HG03457 (cell line): ENCODE measurements around the gene LRP6.
"Not testable (repeated sequence)": the region's sequence is repeated elsewhere in the genome, so short reads cannot be mapped to it uniquely, and the experiment has no call there.

Experiments used
- ATAC-seq: cut with Tn5 transposase; IDR thresholded peaks from one replicate; pipeline ENCODE4 v1.9.1; 2021; ENCODE audit warnings: moderate number of reproducible peaks; ENCODE audit not compliant: unreplicated experiment

LRP6 gene

DNA sequence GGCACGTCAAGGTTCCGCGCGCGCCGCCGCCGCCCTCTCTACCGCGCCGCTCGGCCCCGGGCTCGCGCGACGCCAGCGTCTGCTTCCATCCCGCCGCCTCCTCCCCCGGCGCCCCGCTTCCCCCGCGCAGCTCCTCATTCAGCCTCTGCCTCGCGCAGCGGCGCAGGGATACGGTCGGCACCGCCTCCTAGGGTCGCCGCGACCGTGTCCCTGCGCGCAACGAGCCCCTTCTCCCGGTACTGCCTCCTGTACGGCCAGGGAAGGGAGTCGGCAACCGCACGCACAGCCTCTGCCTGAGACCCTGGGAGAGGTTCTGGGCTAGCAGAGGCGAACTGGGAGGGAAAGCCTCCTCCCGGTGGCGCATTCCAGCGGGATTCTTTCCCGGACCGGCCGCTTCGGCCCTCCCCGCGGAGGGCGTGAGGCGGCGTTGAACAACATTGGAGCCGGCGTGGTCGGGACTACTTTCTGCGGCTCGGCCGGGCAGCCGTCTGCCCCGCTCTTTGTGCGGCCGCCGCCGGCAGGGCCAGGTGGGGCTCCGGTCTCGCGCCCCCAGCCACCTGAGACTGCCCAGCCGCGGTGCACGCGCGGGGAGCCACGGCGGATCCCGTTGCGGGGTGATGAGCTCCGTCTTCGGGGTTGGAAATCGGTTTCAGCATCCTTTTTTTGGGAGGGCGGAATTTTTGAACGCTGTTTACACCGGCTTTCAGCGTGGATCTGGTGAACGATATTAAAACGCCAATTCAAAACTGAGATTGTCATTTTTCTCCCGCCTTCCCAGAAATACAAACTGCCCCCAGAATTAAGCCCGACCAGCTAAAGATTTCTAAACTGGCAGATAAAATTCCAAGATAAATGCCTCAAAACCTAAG is at the start of gene LRP6:
LRP6 (minus strand) TSS at position 172 of the 869 bp plus-strand sequence. CDS start 309 bp downstream, outside the sequence.
- ATAC-seq, result peak; percentile 69

DNA sequence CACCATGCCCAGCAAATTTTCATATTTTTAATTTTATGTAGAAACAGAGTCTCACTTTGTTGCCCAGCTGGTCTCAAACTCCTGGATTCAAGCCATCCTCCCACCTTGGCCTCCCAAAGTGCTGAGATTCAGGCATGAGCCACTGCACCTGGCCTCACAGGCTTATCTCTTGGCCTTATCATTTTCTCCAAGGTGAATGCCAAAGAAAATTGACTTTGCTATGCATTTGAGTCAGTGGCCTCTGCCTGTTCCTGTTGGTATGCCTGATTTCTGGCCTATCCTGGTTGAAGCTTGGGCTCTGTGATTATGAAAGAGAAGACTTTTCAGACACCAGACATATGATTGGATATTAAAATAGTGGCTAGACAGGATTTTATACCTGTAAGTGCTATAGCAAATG is 49.0 kb upstream of the LRP6 start:
- ATAC-seq, result no peak

DNA sequence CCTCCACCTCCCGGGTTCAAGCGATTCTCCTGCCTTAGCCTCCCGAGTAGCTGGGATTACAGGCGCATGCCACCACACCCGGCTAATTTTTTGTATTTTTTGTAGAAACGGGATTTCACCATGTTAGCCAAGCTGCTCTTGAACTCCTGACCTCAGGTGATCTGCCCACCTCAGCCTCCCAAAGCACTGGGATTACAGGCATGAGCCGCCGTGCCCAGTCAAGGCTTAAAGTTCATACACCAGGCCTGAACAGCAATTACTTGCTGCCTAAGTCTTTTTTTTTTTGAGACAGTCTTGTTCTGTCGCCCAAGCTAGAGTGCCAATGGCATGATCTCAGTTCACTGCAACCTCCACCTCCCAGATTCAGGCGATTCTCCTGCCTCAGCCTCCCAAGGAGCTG is 43.9 kb upstream of the LRP6 start:
- ATAC-seq, result not testable (repeated sequence)

DNA sequence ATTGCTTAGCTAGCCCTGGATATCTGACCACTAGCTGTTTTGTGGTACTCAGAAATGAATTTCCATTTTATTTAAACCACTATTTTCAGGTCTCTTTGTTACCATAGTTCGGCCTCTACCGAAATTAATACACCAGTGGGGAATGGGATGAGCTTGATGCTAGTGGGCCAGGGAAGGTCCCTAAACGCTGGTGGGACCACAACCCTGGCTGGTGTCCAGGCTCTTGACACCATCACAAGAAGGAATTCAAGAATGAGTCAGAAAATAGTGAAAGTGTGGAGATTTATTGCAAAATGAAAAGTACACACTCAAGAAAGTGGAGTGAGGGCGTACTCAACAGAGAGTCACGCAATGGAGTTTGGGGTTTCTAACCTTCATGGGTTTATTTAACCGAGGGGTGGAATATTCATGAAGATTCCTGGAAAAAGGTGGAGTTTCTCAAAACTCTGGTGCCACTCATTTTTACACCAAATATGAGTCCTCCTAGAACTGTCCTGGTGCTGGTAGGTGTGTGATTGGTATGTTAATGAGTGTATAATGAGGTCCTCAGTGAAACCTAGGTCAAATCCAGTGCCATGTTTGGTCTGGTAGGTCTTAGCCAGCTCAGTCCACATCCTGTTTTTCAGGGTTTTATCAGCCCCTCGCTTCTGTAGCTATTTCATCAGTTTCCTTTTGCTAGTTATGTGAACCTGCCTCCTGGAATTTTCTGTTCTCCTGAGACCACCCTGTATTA is 38.9 kb upstream of the LRP6 start:
- no peak for ATAC-seq

DNA sequence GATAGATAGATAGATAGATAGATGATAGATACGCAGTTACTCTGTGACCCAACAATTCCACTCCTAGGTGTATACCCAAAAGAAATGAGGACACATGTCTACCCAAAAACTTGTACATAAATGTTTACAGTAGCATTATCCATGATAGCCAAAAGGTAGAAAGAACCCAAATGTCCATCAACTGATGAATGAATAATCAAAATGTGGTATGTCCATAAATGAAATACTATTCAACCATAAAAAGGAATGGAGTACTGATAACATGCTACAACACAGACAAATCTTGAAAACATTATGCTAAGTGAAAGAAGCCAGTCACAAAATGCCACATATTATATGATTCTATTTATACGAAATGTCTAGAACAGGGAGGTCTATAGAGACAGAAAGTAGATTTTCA is 36.1 kb upstream of the LRP6 start:
- no peak for ATAC-seq

DNA sequence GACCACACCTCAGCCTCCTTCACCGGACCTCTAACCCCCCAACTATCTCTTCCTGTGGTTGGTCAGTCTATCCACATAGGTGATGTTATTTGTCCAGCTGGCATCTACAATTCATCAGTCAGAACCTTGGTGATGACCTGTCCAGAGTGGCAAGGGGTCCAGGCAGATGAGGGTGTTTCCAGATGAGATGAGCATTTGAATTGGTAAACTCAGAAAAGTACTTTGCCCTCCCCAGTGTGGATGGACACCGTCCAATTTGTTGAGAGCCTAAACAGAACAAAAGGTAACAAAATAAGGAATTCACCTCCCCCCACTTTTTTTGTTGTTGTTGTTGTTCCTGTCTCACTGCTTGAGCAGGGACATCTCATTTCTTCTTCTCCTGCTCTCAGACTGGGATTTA is 34.3 kb upstream of the LRP6 start:
- ATAC-seq, result no peak

DNA sequence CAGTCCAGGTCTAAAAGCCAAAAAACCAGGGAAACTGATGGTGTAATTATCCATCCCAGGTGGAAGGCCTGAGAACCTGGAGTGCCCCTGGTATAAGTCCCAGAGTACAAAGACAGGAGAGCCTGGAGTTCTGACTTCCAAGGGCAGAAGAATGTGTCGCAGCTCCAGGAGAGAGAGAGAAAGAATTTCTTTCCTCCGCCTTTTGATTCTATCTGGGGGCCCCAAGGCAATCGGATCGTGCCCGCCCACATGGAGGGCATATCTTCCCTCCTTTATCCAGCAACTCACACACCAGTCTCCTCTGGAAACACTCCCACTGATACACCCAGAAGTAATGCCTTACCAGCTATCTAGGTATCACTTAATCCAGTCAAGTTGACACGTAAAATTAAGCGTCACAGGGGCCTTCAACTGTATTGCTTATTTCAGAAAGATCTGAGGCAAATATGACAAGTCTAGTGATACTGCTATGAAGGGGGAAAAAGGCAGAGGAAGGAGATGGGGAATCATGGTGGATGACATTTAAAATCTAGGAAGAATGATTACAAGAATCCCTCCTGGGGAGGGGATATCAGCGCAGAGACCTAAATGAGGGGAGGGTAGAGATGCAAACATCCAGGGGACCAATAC is 30.5 kb upstream of the LRP6 start:
- no peak for ATAC-seq

DNA sequence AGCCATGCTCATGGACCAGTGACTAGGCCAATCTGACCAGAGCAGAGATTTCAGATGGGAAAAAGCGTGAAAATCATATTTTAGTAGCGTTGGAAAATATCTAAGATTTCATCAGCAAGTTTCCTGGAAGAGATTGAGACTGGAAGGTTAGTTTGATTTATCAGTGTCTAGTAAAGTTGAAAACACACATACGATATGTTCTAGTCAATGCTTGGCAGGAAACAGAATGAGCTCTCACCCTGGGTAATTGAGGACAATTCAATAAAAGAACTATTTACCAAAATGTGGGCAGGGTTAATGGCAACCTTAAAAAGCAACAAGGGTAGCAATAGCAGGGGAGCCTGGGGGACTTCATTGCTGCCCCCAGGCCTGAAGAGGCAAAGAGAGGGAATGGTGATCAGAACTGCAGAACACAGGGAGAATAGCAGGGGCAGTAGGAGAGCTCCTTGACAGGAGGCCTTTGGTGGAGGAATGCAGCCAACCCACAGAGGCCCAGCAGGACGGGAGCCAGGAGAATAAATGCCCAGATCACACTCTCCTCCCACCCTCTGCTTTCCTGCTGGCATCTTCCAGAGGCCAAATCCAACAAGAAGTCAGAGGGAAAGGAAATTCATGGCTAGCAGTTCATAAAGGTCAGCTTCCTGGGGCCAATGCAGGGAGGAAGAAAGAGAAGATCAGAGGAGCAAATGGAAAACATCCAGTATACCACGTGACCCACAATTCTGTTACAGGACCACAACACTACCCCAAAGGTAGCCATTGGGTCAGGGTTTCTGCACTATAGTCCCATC is 27.6 kb upstream of the LRP6 start:
- ATAC-seq, result no peak

DNA sequence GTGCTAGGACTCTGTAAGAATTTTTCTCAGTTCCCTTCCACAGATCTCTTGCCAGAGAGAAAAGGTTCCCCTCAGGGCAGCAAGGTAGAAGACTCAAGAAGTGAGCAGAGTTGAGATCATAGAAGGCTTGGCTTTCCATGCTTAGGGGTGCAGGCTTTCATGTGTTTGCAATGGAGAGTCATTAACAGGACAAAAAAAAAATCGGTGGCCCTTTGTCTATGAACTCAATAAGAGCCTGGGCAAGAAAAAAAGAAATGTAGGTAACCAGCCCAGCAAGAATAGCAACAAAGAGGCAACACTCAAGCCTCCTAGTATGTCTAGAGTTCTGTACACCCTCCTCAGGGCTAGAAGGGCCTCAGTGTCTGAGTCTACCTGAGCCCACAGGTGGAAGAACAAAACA is 23.4 kb upstream of the LRP6 start:
- no peak for ATAC-seq

DNA sequence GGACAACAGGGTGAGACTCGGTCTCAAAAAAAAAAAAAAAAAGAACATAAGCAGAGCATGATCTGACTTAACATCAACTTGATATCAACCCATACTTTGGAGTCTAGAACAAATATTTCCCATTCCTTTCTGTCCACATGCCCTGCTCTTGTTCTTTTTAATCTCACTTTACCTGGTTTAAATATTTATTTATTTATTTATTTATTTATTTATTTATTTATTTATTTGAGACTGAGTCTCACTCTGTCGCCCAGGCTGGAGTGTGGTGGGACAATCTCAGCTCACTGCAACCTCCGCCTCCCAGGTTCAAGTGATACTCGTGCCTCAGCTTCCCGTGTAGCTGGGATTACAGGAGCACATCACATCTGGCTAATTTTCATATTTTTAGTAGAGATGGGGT is 19.6 kb upstream of the LRP6 start:
- no peak for ATAC-seq

DNA sequence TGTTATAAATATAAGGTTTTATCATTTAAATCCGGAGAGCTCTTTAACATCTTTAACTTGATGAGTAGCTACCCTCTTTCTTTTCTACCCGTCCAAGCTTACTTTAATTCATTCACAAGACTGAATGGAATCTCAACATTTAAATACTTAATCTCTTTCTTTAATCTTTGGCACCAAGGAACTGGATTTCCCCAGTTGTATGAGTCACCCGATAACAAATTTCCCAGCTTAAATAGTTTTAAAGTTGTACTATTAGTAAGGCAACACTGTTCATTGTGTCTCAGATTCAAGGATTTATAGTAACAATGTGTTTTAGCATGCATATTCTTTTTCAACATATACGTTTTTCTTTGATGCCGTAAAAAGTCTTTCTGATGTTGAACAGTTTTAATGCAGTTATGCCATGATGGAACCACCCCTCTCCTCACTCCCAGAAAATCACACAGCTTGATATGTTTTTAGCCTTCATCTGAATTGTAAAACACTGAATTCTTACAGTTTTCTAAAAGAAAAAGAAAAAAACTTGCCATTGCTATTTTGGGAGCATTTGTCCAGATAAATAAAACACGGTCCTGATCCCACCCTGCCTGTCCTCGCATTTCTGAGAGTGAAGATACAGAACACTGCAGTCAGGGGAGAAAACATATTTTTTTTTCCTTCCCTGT is 16.0 kb upstream of the LRP6 start:
- no peak for ATAC-seq

DNA sequence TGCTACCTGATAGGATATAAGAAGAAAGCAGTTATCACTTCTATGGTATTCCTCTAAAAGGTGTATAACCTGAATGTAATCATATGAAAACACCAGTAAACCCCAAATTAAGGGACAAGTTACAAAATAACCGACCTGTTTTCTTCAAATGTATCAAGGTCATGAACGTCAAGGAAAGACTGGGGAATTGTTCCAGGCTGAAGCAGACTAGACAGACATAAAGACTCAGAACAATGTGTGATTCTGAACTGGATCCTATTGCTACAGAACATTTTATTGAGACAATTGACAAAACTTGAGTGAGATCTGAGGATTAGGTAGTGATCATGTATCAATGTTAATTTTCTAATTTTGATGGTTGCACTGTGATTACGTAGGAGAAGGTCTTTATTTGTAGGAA is 15.4 kb upstream of the LRP6 start:
- no peak for ATAC-seq

DNA sequence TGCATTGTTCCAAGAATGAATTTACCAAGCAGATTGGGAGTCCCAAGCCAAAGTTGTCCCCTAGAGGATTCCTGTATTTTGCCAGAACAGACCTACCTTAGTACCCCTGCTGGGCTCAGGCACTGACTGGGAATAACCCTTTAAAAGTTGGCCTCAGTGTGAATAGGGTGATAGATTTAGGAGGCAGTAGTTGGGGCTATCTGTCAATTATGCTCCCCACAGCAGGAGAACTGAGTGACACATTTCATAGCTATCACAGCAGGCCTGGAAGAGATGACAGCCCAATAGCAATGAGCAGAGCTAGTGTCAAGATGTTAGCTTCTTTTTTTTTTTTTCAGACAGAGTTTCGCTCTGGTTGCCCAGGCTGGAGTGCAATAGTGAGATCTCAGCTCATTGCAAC is 14.3 kb upstream of the LRP6 start:
- no peak for ATAC-seq

DNA sequence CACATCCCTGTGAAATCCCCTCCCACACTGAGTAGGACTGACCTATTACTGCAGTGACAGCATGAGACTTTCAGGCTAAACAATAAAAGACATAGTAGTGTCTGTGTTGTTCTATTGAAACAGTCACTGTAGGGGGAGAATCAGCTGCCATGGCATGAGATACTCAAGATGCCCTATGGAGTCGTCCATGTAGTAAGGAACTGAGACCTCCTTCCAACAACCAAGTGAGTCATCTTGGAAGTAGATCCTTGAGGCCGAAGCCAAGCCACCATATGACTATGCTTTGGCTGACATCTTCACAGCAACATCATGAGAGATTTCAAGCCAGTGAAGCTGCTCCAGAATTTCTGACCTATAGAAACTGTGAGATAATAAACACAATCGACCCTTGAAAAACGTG is 12.1 kb upstream of the LRP6 start:
- no peak for ATAC-seq

DNA sequence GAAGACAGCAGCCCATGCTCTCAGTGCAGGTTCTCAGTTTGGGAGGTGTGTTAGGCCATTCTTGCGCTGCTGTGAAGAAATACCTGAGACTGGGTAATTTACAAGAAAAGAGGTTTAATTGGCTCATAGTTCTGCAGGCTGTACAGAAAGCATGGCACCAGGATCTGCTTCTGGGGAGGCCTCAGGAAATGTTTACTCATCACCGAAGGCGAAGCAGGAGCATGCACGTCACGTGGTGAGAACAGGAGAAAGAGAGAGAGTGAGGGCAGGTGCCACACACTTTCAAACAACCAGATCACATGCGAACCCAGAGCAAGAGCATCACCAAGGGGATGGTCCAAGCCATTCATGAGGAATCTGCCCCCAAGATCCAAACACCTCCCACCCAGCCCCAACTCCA is 9.0 kb upstream of the LRP6 start:
- no peak for ATAC-seq

DNA sequence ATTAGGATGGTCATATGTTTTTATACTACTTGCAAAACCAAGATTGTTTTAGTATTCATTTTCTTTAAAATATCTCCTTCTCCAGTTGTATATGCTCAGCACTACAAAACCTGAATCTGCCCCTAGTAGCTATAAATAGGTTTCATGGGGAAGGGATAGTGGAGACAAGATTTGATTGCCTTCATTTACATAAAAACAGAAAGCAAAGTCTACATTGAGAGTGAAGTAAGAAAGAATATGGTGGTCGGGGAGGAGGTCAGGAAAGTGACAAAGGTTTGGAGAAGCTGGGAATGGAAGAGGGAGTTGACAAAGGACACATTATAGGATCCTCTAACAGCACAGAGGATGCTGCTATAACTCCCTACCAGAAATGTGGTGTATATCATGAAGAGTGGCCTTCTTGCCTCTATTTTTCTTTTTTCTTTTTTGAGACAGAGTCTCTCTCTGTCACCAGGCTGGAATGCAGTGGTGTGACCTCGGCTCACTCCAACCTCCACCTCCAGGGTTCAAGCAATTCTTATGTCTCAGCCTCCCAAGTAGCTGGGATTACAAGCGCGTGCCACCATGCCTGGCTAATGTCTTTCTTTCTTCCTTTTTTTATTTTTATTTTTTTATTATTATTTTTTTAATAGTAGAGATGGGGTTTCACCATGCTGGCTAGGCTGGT is 6.6 kb upstream of the LRP6 start:
- no peak for ATAC-seq

DNA sequence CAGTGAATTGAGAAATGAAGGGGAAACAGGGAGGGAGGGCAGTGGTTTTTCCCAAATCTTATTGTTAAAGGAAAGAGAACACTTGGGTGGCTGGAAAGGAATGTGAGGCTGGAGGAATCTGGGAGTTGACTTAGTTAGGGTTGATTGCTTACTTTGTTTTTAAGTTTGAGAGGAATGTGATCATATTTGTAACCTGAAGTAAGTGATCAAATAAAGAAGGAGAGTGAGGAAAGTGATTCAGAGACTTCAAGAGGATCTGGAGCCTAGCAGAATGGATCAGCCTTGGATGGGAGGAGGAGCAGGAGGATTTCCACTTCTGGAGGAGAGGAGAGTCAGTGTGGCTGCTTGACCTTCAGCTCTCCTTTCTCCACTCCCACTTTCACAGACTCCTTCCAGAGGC is 6.0 kb upstream of the LRP6 start:
- no peak for ATAC-seq

DNA sequence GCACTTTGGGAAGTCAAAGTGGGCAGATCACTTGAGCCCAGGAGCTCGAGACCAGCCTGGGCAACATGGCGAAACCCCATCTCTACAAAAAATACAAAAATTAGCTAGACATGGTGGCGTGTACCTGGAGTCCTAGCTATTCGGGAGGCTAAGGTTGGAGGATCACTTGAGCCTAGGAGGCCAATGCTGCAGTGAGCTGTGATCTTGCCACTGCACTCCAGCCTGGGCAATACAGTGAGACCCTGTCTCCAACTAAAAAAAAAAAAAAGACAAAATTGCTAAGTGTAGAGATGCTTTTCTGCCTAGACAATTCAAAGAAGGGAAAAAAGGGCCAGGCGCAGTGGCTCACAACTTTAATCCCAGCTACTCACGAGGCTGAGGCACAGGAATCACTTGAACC is 3.4 kb upstream of the LRP6 start:
- no peak for ATAC-seq

DNA sequence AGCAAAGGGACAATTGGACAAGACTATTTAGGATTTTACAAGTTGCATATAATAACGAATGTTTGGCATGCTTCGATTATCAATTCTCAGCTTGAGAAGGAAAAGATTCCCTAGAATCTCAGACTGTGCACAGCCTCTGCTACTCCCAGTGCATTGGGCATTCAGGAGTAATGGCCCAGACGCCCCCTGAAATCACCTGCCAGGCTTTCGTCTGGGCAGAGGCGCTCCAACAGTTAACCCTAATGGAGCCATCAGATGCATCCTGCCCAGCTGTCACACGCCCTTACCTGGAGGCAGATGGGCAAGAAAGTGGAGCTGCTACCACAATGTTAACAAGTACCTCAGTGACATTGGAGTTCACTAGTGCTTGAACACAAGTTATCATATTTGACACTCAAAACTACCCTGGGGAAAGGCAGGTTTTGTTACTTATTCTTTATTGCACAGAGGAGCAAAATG is 927 bp upstream of the LRP6 start:
- no peak for ATAC-seq

DNA sequence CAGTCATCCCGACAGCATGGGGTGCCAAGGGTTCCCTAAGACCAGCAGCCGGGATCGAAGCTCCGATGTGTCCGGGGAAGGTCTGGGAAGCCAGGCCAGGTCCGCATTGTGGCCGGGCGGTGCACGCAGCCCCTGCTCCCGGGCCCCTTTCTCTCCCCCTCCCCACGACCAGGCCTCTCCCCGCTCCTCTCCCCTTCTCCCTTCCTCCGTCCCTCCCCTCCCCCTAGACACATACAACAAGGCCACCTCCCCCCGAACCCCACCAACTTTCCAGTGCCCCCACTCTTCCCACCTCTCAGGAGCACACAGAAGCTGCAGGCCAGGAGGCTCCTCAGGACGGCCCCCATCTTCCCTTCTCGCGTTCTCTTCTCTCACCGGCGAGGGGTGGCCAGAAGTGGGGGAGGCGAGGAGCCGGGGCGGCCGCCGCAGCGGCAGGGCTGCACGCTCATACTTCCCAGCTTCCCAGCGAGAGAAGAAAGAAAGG is 413 bp downstream of the LRP6 start:
- no peak for ATAC-seq
